Gastrocnemius medialis (tissue), 4 donors: ENCODE data around the gene FIBCD1.

Source experiments
- CTCF ChIP-seq, 5 experiments: fragments of 450-650 bp in 3 of 5; fragments of 200-600 bp in 2 of 5; sonication (generic) in 2 of 5; IDR thresholded peaks in 4 of 5; conservative IDR thresholded peaks in 1 of 5; 1 replicate in 4 of 5; 2 replicates in 1 of 5; pipeline ENCODE4 v1.5.1; 2016 to 2019; ENCODE audit warnings: antibody characterized with exemption in 5 of 5, mild to moderate bottlenecking in 3 of 5, moderate library complexity in 3 of 5
- POLR2A ChIP-seq, 2 donors: fragments of 450-650 bp; IDR thresholded peaks; one replicate each; pipeline ENCODE4 v1.6.1; 2017; ENCODE audit warnings: antibody characterized with exemption in 2 of 2, mild to moderate bottlenecking in 2 of 2, moderate library complexity in 2 of 2

DNA sequence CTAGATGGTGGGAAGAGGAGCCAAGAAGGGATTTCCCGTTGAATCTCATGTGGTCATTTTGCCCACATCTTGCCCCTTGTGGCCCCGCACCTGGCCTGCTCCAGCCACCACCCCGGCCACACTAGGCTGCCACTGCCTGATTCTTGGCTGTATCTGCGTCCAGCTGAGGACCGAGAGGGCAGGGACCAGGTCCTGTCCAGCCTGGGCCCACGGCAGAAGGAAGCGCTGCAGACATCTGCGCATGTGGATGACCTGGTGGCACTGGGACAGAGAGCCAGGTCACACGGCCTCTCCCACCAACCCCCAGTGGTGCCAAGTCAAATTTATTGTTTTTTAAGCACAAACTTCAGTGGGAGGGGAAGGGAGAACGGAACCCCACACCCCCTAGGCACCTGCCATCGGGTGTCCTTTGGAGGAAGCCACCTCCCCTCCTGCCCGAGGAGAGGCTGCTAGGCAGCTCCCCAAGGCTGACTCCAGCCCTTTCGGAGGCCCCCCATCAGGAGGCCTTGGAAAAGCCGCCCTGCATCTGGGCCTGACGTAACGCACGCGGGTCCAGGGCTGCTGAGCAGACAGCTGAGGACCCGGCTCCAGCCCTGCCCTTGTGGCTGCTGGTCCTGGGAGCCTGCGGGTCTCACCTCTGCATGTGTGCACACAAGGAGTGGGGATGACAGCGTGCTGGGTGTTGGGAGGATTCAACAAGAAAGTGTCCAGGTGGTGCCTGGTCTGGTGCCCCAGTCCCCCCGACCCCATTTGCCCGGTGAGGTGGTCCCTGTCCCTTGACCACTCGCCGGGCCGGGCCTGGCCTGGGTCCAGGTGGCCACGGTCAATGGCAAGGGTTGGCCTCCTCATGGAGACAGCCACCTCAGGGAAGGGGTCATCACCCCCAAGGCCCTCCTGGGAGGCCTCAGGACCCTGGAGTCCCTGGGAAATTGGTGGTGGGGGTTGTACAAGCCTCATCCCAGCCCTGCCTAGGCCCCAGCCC, 36.6 kb downstream of the FIBCD1 start:
- no peak for TF ChIP-seq CTCF (IDR thresholded peaks at IDR 0.05 in 4 of 5, conservative IDR thresholded peaks at IDR 0.05 in 1 of 5)
- no peak for TF ChIP-seq POLR2A (IDR thresholded peaks at IDR 0.05)
